ENCODE data around the gene EPHA6. TPM values are rescaled to one million over a fixed set of nuclear protein-coding genes. Genes with fewer than 3 reads are reported as not detected.

EPHA6 gene
- total and polyA plus RNA-seq, 12 donors: 0.21 to 0.88 (median 0.59) TPM; not detected in 3

- intact Hi-C loops (cut with DNase I): no loop called here
- Histone ChIP-seq H3K27me3 (no peaks in the 10 kb centered on the region), H3K4me3 (no peak overlapping the region), H3K36me3 (no peaks in the 10 kb centered on the region), H3K9me3 (peaks cover 0 to 5% (median 0%) of the 10 kb centered on the region in 11 donors), H3K4me1 (no peaks in the 10 kb centered on the region), H3K27ac (no peak overlapping the region)
- no peak for TF ChIP-seq CTCF (IDR thresholded peaks at IDR 0.05)
- ATAC-seq: no peak
- DNase-seq: no peak
- WGBS, 2 donors: 38% methylated on average over 4 of the region's 4 CpGs
These were observed 311.6 kb downstream of the EPHA6 start for GRCh38 chr3:97125902-97126499.

GRCh38 chr3:97131476-97131875 lies 317.1 kb downstream of the EPHA6 start:
- intact Hi-C loops (cut with DNase I): no loop called here
- 63 to 65% methylated on average over 1 of the region's 1 CpG for WGBS, 2 donors

GRCh38 chr3:97138914-97139541 lies 324.6 kb downstream of the EPHA6 start:
- H3K36me3 ChIP-seq: no peaks in the 10 kb centered on the region
- no peak overlapping the region for H3K4me3 ChIP-seq
- no peak overlapping the region for H3K27ac ChIP-seq
- ATAC-seq: no peak
- no peaks in the 10 kb centered on the region for H3K27me3 ChIP-seq
- peaks cover 0 to 44% (median 19%) of the 10 kb centered on the region in 11 donors for H3K9me3 ChIP-seq
- no peak for TF ChIP-seq CTCF (IDR thresholded peaks at IDR 0.05)
- H3K4me1 ChIP-seq: no peaks in the 10 kb centered on the region
- no peak for DNase-seq
- intact Hi-C loops (cut with DNase I): no loop called here

More at GRCh38 chr3:97131476-97131875, 317.1 kb downstream of the EPHA6 start:
- no peaks in the 10 kb centered on the region for H3K4me1 ChIP-seq
- ATAC-seq: no peak
- no peak overlapping the region for H3K4me3 ChIP-seq
- H3K9me3 ChIP-seq: no peaks in the 10 kb centered on the region
- H3K27me3 ChIP-seq: no peaks in the 10 kb centered on the region
- no peak overlapping the region for H3K27ac ChIP-seq
- no peak for TF ChIP-seq CTCF (IDR thresholded peaks at IDR 0.05)
- DNase-seq: no peak
- no peaks in the 10 kb centered on the region for H3K36me3 ChIP-seq

- Histone ChIP-seq H3K4me3 (no peak overlapping the region), H3K27ac (no peak overlapping the region), H3K9me3 (peaks cover 0 to 13% (median 4%) of the 10 kb centered on the region in 11 donors), H3K4me1 (no peaks in the 10 kb centered on the region), H3K27me3 (no peaks in the 10 kb centered on the region), H3K36me3 (no peaks in the 10 kb centered on the region)
- WGBS, 2 donors: 85 to 86% methylated on average over 2 of the region's 2 CpGs
- no peak for TF ChIP-seq CTCF (IDR thresholded peaks at IDR 0.05)
- ATAC-seq: no peak
- intact Hi-C loops (cut with DNase I): no loop called here
- no peak for DNase-seq
These were observed 334.5 kb downstream of the EPHA6 start for GRCh38 chr3:97148931-97149330.
